SK-N-SH treated with all-trans-retinoic acid at 6 μM for 48 hours (cell line): Measurements from ENCODE around the gene CFP.

Source experiments
- ATAC-seq: fragments of 200-7000 bp; cut with Tn5 transposase; 3 replicates; pipeline ENCODE4 v1.9.1; 2020; ENCODE audit warnings: mild to moderate bottlenecking, moderate library complexity
- ARNTL ChIP-seq: fragments of 450-650 bp; formaldehyde crosslinking; IDR thresholded peaks from 2 replicates; pipeline ENCODE4 v1.5.0; 2020; ENCODE audit warnings: low read depth, mild to moderate bottlenecking, moderate library complexity, borderline replicate concordance
- BACH2 ChIP-seq: fragments of 250-450 bp; sonication (Bioruptor Pico); IDR thresholded peaks from 2 replicates; pipeline ENCODE4 v1.9.0; 2021; ENCODE audit warnings: mild to moderate bottlenecking, borderline replicate concordance
- CREB5 ChIP-seq: fragments of 250-450 bp; sonication (Bioruptor Pico); IDR thresholded peaks from 2 replicates; pipeline ENCODE4 v1.5.1; 2020; ENCODE audit warnings: low read depth, mild to moderate bottlenecking, moderate library complexity
- CSDC2 ChIP-seq: fragments of 250-450 bp; sonication (Bioruptor Pico); IDR thresholded peaks from 2 replicates; pipeline ENCODE4 v1.5.0; 2020; ENCODE audit warnings: mild to moderate bottlenecking, moderate library complexity
- ESRRG ChIP-seq: fragments of 250-450 bp; sonication (Bioruptor Pico); IDR thresholded peaks from 2 replicates; pipeline ENCODE4 v1.6.1; 2021; ENCODE audit warnings: mild to moderate bottlenecking
- GLIS3 ChIP-seq: fragments of 250-450 bp; sonication (Bioruptor Pico); IDR thresholded peaks from 2 replicates; pipeline ENCODE4 v1.5.0; 2020; ENCODE audit warnings: mild to moderate bottlenecking, moderate library complexity
- ISL1 ChIP-seq: fragments of 250-450 bp; sonication (Bioruptor Pico); IDR thresholded peaks from 2 replicates; pipeline ENCODE4 v2.1.2; 2022; ENCODE audit warnings: mild to moderate bottlenecking, moderate library complexity
- PATZ1 ChIP-seq: fragments of 250-450 bp; sonication (Bioruptor Pico); IDR thresholded peaks from 2 replicates; pipeline ENCODE4 v1.8.0; 2020; ENCODE audit warnings: mild to moderate bottlenecking, moderate library complexity, borderline replicate concordance
- POU6F1 ChIP-seq: fragments of 250-450 bp; sonication (Bioruptor Pico); IDR thresholded peaks from 2 replicates; pipeline ENCODE4 v1.8.0; 2021; ENCODE audit warnings: low read depth, mild to moderate bottlenecking, moderate library complexity, borderline replicate concordance
- PPARA ChIP-seq: fragments of 250-450 bp; sonication (Bioruptor Pico); IDR thresholded peaks from 2 replicates; pipeline ENCODE4 v1.5.0; 2020; ENCODE audit warnings: mild to moderate bottlenecking, borderline replicate concordance
- RARB ChIP-seq: fragments of 250-450 bp; sonication (Bioruptor Pico); IDR thresholded peaks from 2 replicates; pipeline ENCODE4 v1.8.0; 2021; ENCODE audit warnings: mild to moderate bottlenecking, moderate library complexity
- SNAI2 ChIP-seq: fragments of 250-450 bp; sonication (Bioruptor Pico); IDR thresholded peaks from 2 replicates; pipeline ENCODE4 v1.5.0; 2020; ENCODE audit warnings: mild to moderate bottlenecking, moderate library complexity
- TCF4 ChIP-seq: fragments of 250-450 bp; sonication (Bioruptor Pico); IDR thresholded peaks from 2 replicates; pipeline ENCODE4 v1.8.0; 2021; ENCODE audit warnings: mild to moderate bottlenecking, moderate library complexity, borderline replicate concordance
- TOX ChIP-seq: fragments of 250-450 bp; sonication (Bioruptor Pico); IDR thresholded peaks from 2 replicates; pipeline ENCODE4 v1.8.0; 2021; ENCODE audit warnings: mild to moderate bottlenecking, moderate library complexity, borderline replicate concordance
- TSHZ2 ChIP-seq: fragments of 250-450 bp; sonication (Bioruptor Pico); IDR thresholded peaks from 2 replicates; pipeline ENCODE4 v1.5.0; 2020; ENCODE audit warnings: mild to moderate bottlenecking, moderate library complexity
- ZC3H10 ChIP-seq: fragments of 250-450 bp; sonication (Bioruptor Pico); IDR thresholded peaks from 2 replicates; pipeline ENCODE4 v1.5.1; 2021; ENCODE audit warnings: mild to moderate bottlenecking, moderate library complexity
- ZFP3 ChIP-seq: fragments of 250-450 bp; sonication (Bioruptor Pico); IDR thresholded peaks from 2 replicates; pipeline ENCODE4 v1.5.0; 2020; ENCODE audit warnings: mild to moderate bottlenecking, moderate library complexity
- ZFP30 ChIP-seq: fragments of 450-650 bp; formaldehyde crosslinking; IDR thresholded peaks from 2 replicates; pipeline ENCODE4 v1.5.0; 2022; ENCODE audit warnings: mild to moderate bottlenecking, moderate library complexity
- ZNF565 ChIP-seq: fragments of 450-650 bp; formaldehyde crosslinking; conservative IDR thresholded peaks from 2 replicates; pipeline ENCODE4 v1.5.0; 2020; ENCODE audit warnings: low read depth, mild to moderate bottlenecking, moderate library complexity
- ZNF70 ChIP-seq: fragments of 450-650 bp; formaldehyde crosslinking; IDR thresholded peaks from 2 replicates; pipeline ENCODE4 v1.5.0; 2020; ENCODE audit warnings: mild to moderate bottlenecking, moderate library complexity
- ZNF8 ChIP-seq: fragments of 450-650 bp; formaldehyde crosslinking; IDR thresholded peaks from 2 replicates; pipeline ENCODE4 v1.5.0; 2020; ENCODE audit warnings: mild to moderate bottlenecking, moderate library complexity

The CFP gene

GRCh38 chrX:47578692-47579091, 51.0 kb downstream of the CFP start:
- no peak for ATAC-seq
- TF ChIP-seq ZNF70 (CRISPR knock-in tag) (no peak), RARB (CRISPR knock-in tag) (no peak), ZFP3 (CRISPR knock-in tag) (no peak), ZNF8 (no peak), PPARA (no peak), TOX (no peak), TSHZ2 (CRISPR knock-in tag) (no peak), ARNTL (CRISPR knock-in tag) (no peak), SNAI2 (CRISPR knock-in tag) (no peak), GLIS3 (CRISPR knock-in tag) (no peak), ZNF565 (CRISPR knock-in tag) (no peak), ISL1 (CRISPR knock-in tag) (no peak), ZFP30 (CRISPR knock-in tag) (no peak), ESRRG (CRISPR knock-in tag) (no peak), CREB5 (CRISPR knock-in tag) (no peak), PATZ1 (no peak), ZC3H10 (no peak), TCF4 (no peak), BACH2 (CRISPR knock-in tag) (no peak)

GRCh38 chrX:47577901-47578300, 51.8 kb downstream of the CFP start:
- no peak for ATAC-seq
- TF ChIP-seq RARB (CRISPR knock-in tag) (no peak), GLIS3 (CRISPR knock-in tag) (no peak), TOX (no peak), POU6F1 (CRISPR knock-in tag) (no peak), SNAI2 (CRISPR knock-in tag) (no peak), ZNF70 (CRISPR knock-in tag) (no peak), ZFP3 (CRISPR knock-in tag) (no peak), ARNTL (CRISPR knock-in tag) (no peak), ZNF8 (no peak), CSDC2 (CRISPR knock-in tag) (no peak), ISL1 (CRISPR knock-in tag) (no peak), ZNF565 (CRISPR knock-in tag) (no peak), CREB5 (CRISPR knock-in tag) (no peak), BACH2 (CRISPR knock-in tag) (no peak), PPARA (no peak)

GRCh38 chrX:47577424-47577823, 52.3 kb downstream of the CFP start:
- no peak for TF ChIP-seq ZNF565 (CRISPR knock-in tag)
- TF ChIP-seq GLIS3 (CRISPR knock-in tag), result no peak
- no peak for TF ChIP-seq ARNTL (CRISPR knock-in tag)
- no peak for TF ChIP-seq ZFP30 (CRISPR knock-in tag)
- TF ChIP-seq, all 23 proteins: peak for 0
- no peak for ATAC-seq
